RPMI7951 (cell line): ENCODE results near the gene DCHS1. TPM values are rescaled to one million over a fixed set of nuclear protein-coding genes. Genes with fewer than 3 reads are reported as not detected.

Experiments used
- DNase-seq: peaks from one replicate; pipeline ENCODE4 v3.0.0-alpha.2; 2012; ENCODE audit warnings: low read depth
- total RNA-seq: library from RNA; depleted of rRNA; stranded (reverse); fragments of >200 nt; shearing (Covaris generic); gene quantifications from 2 replicates; pipeline ENCODE4 v1.2.3, GENCODE V29; 2014

Gene DCHS1
- total RNA-seq, 1 experiment from 2014 or later = 3.8 TPM

GRCh38 chr11:6670202-6670830 is 14.7 kb upstream of the DCHS1 start:
- no peak for DNase-seq

- DNase-seq = peak; percentile 75
Observed at GRCh38 chr11:6667733-6668374, 12.2 kb upstream of the DCHS1 start.

- DNase-seq = no peak
Observed at GRCh38 chr11:6666302-6667183, 10.9 kb upstream of the DCHS1 start.

GRCh38 chr11:6664551-6664950 is 8.9 kb upstream of the DCHS1 start:
- no peak for DNase-seq

GRCh38 chr11:6663794-6664469 is 8.3 kb upstream of the DCHS1 start:
- DNase-seq = no peak

- DNase-seq = no peak
Observed at GRCh38 chr11:6660712-6661111, 5.1 kb upstream of the DCHS1 start.

- DNase-seq = no peak
Observed at GRCh38 chr11:6658647-6659046, 3.0 kb upstream of the DCHS1 start.

GRCh38 chr11:6657346-6657745 is 1.7 kb upstream of the DCHS1 start:
- DNase-seq = no peak

- DNase-seq = no peak
Observed at GRCh38 chr11:6656936-6657335, 1.3 kb upstream of the DCHS1 start.

GRCh38 chr11:6656584-6656915 is 941 bp upstream of the DCHS1 start:
- no peak for DNase-seq

GRCh38 chr11:6655020-6655789 is 404 bp downstream of the DCHS1 start:
- peak; percentile 17 for DNase-seq

- DNase-seq = no peak
Observed at GRCh38 chr11:6654281-6655019, 1.2 kb downstream of the DCHS1 start.

- DNase-seq = no peak
Observed at GRCh38 chr11:6653656-6654055, 2.0 kb downstream of the DCHS1 start.

- DNase-seq = no peak
Observed at GRCh38 chr11:6653097-6653496, 2.5 kb downstream of the DCHS1 start.

- DNase-seq = no peak
Observed at GRCh38 chr11:6652182-6652581, 3.4 kb downstream of the DCHS1 start.

- peak; percentile 44 for DNase-seq
Observed at GRCh38 chr11:6650980-6651379, 4.6 kb downstream of the DCHS1 start.

GRCh38 chr11:6650104-6650503 is 5.5 kb downstream of the DCHS1 start:
- DNase-seq = no peak

GRCh38 chr11:6648501-6648900 is 7.1 kb downstream of the DCHS1 start:
- no peak for DNase-seq

- no peak for DNase-seq
Observed at GRCh38 chr11:6647836-6648235, 7.8 kb downstream of the DCHS1 start.

GRCh38 chr11:6646918-6647679 is 8.5 kb downstream of the DCHS1 start:
- peak; percentile 26 for DNase-seq
